Fibroblast of lung (primary cell): ENCODE results near the gene PGPEP1. TPM values are rescaled to one million over a fixed set of nuclear protein-coding genes. Genes with fewer than 3 reads are reported as not detected.

ENCODE experiments used
- DNase-seq, 2 donors: peaks; one replicate each; pipeline versions ENCODE4 v3.0.0 to v3.0.0-alpha.2; 2010; ENCODE audit warnings: low read depth in 2 of 2
- H2AFZ ChIP-seq: 2 replicates; pipeline ENCODE4 v1.5.1; 2012; ENCODE audit warnings: low read length, control low read depth, inconsistent platforms
- H3K27ac ChIP-seq: 2 replicates; pipeline ENCODE4 v1.5.1; 2011; ENCODE audit warnings: low read length, control low read depth; ENCODE audit not compliant: insufficient read depth
- H3K27me3 ChIP-seq: 2 replicates; pipeline ENCODE4 v1.5.1; 2011; ENCODE audit warnings: mild to moderate bottlenecking, low read length; ENCODE audit not compliant: control insufficient read depth, insufficient read depth
- H3K36me3 ChIP-seq: 2 replicates; pipeline ENCODE4 v1.5.1; 2011; ENCODE audit warnings: low read length; ENCODE audit not compliant: control insufficient read depth, insufficient read depth
- H3K4me1 ChIP-seq: 2 replicates; pipeline ENCODE4 v1.5.1; 2011; ENCODE audit warnings: low read length; ENCODE audit not compliant: control insufficient read depth, insufficient read depth; ENCODE audit errors: extremely low read depth
- H3K4me2 ChIP-seq: 2 replicates; pipeline ENCODE4 v1.5.1; 2011; ENCODE audit warnings: low read length, control low read depth; ENCODE audit not compliant: insufficient read depth; ENCODE audit errors: extremely low read depth
- H3K4me3 ChIP-seq, 4 experiments: fragments of 200-600 bp in 1 of 4; sonication (generic) in 1 of 4; replicated peaks in 1 of 4; 2 replicates each; pipeline ENCODE4 v1.5.1; 2011 to 2016; ENCODE audit warnings: low read length in 4 of 4, low read depth in 3 of 4, mild to moderate bottlenecking in 3 of 4, control low read depth in 2 of 4, inconsistent platforms in 1 of 4, mixed read lengths in 1 of 4; ENCODE audit not compliant: insufficient read depth in 1 of 4; ENCODE audit errors: control extremely low read depth in 1 of 4
- H3K79me2 ChIP-seq: 2 replicates; pipeline ENCODE4 v1.5.1; 2012; ENCODE audit warnings: mild to moderate bottlenecking, low read length, inconsistent platforms; ENCODE audit not compliant: control insufficient read depth, insufficient read depth
- H3K9ac ChIP-seq: 2 replicates; pipeline ENCODE4 v1.5.1; 2011; ENCODE audit warnings: mild to moderate bottlenecking, low read length, control low read depth; ENCODE audit not compliant: insufficient read depth
- H3K9me3 ChIP-seq: 2 replicates; pipeline ENCODE4 v1.5.1; 2012; ENCODE audit warnings: low read depth, low read length; ENCODE audit not compliant: control insufficient read depth, insufficient read depth
- H4K20me1 ChIP-seq: 2 replicates; pipeline ENCODE4 v1.5.1; 2011; ENCODE audit warnings: low read length; ENCODE audit not compliant: control insufficient read depth, insufficient read depth; ENCODE audit errors: extremely low read depth
- EZH2 ChIP-seq: IDR thresholded peaks from 2 replicates; pipeline ENCODE4 v1.5.1; 2012; ENCODE audit warnings: low read length, control low read depth, mild to moderate bottlenecking; ENCODE audit errors: missing control alignments
- polyA plus RNA-seq, 2 donors: library from polyadenylated mRNA; depleted of rRNA in 1 of 2; stranded (reverse) in 1 of 2; unstranded in 1 of 2; fragments of >200 nt; gene quantifications; 2 replicates each; pipeline ENCODE4 v1.2.1, GENCODE V29; 2011 to 2012; ENCODE audit warnings: missing spikeins in 1 of 2
- total RNA-seq: library from RNA; depleted of rRNA; stranded (reverse); fragments of >200 nt; gene quantifications from 2 replicates; pipeline ENCODE4 v1.2.1, GENCODE V29; 2014
- TF ChIP-seq, protein P1 (sequence below), 2 donors: IDR thresholded peaks in 1 of 2; conservative IDR thresholded peaks in 1 of 2; 1 replicate in 1 of 2; 2 replicates in 1 of 2; pipeline ENCODE4 v1.5.1; 2011 to 2012; ENCODE audit warnings: low read length in 2 of 2, control low read depth in 1 of 2, inconsistent platforms in 1 of 2, low read depth in 1 of 2, mild to moderate bottlenecking in 1 of 2

PGPEP1 gene
- total and polyA plus RNA-seq, 2 donors (not counting 1 experiment from before 2014, with no cell fraction given) = 17.0 to 78.8 TPM

DNA sequence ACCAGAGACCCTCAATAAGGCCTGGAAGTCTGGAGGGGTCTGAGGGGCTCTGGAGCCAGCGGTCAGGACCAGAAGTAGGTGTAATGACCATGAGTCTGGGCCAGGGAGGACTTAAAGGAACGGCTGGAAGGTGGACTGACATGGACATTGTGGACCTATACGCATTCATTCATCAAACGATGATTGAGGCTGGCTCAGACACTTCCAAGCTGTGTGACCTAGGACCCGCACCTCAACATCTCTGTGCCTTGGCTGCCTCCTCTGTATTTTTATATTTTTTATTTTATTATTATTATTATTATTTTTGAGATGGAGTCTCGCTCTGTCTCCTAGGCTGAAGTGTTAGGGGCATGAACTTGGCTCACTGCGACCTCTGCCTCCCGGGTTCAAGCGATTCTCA, 66.4 kb downstream of the PGPEP1 start:
- no peaks in the 10 kb centered on the region for H3K79me2 ChIP-seq
- no peak overlapping the region for H3K27ac ChIP-seq
- no peak for TF ChIP-seq EZH2
- H3K9ac ChIP-seq = no peak overlapping the region
- H2AFZ ChIP-seq = no peak overlapping the region
- no peaks in the 10 kb centered on the region for H3K27me3 ChIP-seq
- H3K4me3 ChIP-seq = no peak overlapping the region
- no peak for DNase-seq
- H3K4me1 ChIP-seq = no peaks in the 10 kb centered on the region
- no peaks in the 10 kb centered on the region for H3K9me3 ChIP-seq
- H4K20me1 ChIP-seq = no peaks in the 10 kb centered on the region
- H3K36me3 ChIP-seq = no peaks in the 10 kb centered on the region
- no peak overlapping the region for H3K4me2 ChIP-seq

DNA sequence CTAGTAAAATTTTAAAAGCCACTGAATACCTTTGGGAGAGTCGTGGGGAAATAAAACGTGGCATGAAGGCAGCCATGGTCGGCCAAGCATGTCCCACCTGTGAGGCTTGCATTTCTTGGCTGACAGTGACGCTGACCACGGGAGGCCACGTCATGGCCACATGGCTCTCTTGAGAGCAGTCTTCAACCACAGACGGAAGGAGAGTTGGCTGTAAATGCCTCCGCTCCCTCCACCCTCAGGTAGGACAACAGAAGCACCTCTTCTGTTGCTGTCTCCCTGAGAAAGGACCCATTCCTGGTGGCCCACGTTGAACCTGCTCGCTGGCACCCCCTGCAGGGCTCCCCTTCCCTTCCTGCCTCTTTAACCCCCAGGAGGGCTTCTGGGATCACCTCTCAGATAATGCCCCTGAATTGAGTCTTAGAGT, 67.7 kb downstream of the PGPEP1 start:
- Histone ChIP-seq H3K36me3 (no peaks in the 10 kb centered on the region), H3K9ac (no peak overlapping the region), H2AFZ (no peak overlapping the region), H3K79me2 (no peaks in the 10 kb centered on the region), H3K27me3 (no peaks in the 10 kb centered on the region), H3K9me3 (no peaks in the 10 kb centered on the region), H4K20me1 (no peaks in the 10 kb centered on the region), H3K4me1 (no peaks in the 10 kb centered on the region), H3K4me2 (no peak overlapping the region), H3K4me3 (no peak overlapping the region), H3K27ac (no peak overlapping the region)
- TF ChIP-seq, protein P1, sequence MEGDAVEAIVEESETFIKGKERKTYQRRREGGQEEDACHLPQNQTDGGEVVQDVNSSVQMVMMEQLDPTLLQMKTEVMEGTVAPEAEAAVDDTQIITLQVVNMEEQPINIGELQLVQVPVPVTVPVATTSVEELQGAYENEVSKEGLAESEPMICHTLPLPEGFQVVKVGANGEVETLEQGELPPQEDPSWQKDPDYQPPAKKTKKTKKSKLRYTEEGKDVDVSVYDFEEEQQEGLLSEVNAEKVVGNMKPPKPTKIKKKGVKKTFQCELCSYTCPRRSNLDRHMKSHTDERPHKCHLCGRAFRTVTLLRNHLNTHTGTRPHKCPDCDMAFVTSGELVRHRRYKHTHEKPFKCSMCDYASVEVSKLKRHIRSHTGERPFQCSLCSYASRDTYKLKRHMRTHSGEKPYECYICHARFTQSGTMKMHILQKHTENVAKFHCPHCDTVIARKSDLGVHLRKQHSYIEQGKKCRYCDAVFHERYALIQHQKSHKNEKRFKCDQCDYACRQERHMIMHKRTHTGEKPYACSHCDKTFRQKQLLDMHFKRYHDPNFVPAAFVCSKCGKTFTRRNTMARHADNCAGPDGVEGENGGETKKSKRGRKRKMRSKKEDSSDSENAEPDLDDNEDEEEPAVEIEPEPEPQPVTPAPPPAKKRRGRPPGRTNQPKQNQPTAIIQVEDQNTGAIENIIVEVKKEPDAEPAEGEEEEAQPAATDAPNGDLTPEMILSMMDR (conservative IDR thresholded peaks at IDR 0.05 in 1 of 2, IDR thresholded peaks at IDR 0.05 in 1 of 2; ENCODE audit: low read depth in 1 of 2, low read length in 2 of 2) = peak; percentile 29 to 47
- no peak for TF ChIP-seq EZH2
- no peak for DNase-seq

DNA sequence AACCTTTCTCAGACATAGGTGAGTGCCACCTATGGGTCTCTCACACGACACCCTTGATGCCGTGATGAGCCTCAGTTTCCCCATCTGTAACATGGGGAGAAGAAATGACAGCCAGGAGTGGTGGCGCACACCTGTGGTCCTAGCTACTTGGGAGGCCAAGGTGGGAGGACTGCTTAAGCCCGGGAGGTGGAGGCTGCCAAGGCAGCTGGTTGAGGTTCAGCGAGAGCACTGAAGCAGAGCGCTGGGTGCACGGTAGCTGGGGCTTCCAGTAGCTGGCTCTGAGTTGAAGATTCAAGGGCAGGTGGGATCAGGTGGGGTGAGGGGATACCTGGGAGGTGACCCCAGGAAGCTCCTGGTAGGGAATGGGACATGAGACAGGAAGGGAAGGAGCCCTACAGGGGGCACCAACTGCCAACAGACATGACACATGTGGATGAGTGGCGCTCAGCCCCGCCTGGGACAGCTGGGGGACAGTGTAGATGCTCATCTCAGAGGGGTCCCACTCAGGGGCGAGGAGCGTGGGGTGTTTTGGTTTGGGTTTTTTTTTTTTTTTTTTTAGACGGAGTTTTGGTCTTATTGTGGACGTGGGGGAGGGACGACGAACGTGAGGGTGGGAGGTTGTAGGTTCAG, 72.3 kb downstream of the PGPEP1 start:
- H3K4me3 ChIP-seq = no peak overlapping the region
- no peak overlapping the region for H3K9ac ChIP-seq
- no peaks in the 10 kb centered on the region for H3K27me3 ChIP-seq
- no peak overlapping the region for H2AFZ ChIP-seq
- DNase-seq = no peak
- H3K79me2 ChIP-seq = no peaks in the 10 kb centered on the region
- TF ChIP-seq EZH2 = no peak
- TF ChIP-seq, protein P1 (conservative IDR thresholded peaks at IDR 0.05 in 1 of 2, IDR thresholded peaks at IDR 0.05 in 1 of 2; ENCODE audit: low read depth in 1 of 2, low read length in 2 of 2) = no peak
- H3K27ac ChIP-seq = no peak overlapping the region
- no peaks in the 10 kb centered on the region for H3K9me3 ChIP-seq
- H3K4me1 ChIP-seq = peaks cover 25% of the 10 kb centered on the region
- H3K4me2 ChIP-seq = no peak overlapping the region
- no peaks in the 10 kb centered on the region for H4K20me1 ChIP-seq
- no peaks in the 10 kb centered on the region for H3K36me3 ChIP-seq
